Stimulated activated naive B cell treated with anti-CD40 and anti-IgM and Interleukin-4, amounts not matched to agents 10 μg/mL and 1 μg/mL and 100 μg/mL, for 72 hours (primary cell): Measurements from ENCODE around the gene ACACA.

ENCODE experiments used
- ATAC-seq, 2 donors: fragments of 150-1000 bp; cut with Tn5 transposase; replicated peaks; 2 replicates each; pipeline ENCODE4 v1.10.0; 2021; ENCODE audit warnings: moderate library complexity in 1 of 2
- DNase-seq: peaks from one replicate; pipeline ENCODE4 v3.0.0; 2021
- H3K27ac Mint-ChIP-seq: one replicate; pipeline ENCODE4 v1.8.0; 2022; ENCODE audit warnings: mild to moderate bottlenecking, mixed read lengths
- H3K27me3 Mint-ChIP-seq, 2 donors: one replicate each; pipeline ENCODE4 v1.8.0; 2022; ENCODE audit warnings: mixed read lengths in 2 of 2
- H3K36me3 Mint-ChIP-seq, 2 donors: one replicate each; pipeline ENCODE4 v1.8.0; 2022; ENCODE audit warnings: mixed read lengths in 2 of 2, mild to moderate bottlenecking in 1 of 2
- H3K4me1 Mint-ChIP-seq, 2 donors: one replicate each; pipeline ENCODE4 v1.8.0; 2022; ENCODE audit warnings: mixed read lengths in 2 of 2, mild to moderate bottlenecking in 1 of 2
- H3K4me3 Mint-ChIP-seq, 2 donors: one replicate each; pipeline ENCODE4 v1.8.0; 2022; ENCODE audit warnings: mild to moderate bottlenecking in 2 of 2, mixed read lengths in 2 of 2, moderate library complexity in 1 of 2
- H3K9me3 Mint-ChIP-seq, 2 donors: one replicate each; pipeline ENCODE4 v1.8.0; 2022; ENCODE audit warnings: mixed read lengths in 2 of 2, mild to moderate bottlenecking in 1 of 2

ACACA gene

DNA sequence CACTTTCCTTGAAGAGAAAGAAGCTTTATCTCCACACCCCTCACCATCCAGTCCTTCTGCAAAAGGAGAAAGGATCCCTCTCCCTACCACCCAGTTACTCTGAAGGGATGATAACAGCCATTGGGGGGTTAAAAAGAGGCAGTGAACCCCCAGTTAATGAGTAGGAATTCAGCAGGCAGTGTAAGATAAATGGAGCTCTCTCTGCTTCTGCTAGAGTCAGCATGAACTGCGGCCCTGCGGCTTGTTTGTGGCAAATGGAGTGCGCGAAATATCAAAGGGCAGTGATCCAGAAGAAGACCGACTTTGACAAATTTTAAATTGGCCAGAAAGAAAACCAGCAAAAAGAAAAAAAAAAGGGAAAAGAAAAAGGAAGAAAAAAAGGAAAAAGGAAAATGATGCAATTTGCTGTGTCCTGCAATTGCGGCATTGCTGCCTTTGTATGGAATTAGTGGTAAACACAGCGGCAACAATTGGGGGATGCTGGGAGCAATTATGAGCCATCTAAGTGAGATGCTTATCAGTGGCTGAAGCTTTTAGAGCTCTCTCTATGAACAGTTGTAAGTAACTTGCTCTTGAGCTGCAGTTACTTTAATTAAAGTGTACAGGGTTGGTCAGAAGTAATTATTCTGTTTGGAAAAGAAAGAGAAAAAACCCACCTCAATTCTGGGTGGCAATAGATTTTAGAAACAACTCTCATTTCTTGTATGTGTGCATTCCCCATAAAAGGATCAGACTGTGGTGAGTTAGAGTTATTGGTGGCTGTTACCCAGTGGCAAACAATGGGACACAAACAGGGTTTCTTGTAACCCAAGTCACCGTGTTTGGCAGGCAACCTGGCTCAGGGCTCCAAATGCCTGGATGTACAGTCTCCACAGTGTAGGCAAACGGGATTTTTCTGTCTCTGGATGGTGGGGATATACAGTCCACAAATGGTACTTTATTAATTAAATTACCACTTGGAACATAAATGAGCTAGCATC is 296.6 kb downstream of the ACACA start:
- H3K27me3 Mint-ChIP-seq, result no peaks in the 10 kb centered on the region
- H3K4me3 Mint-ChIP-seq, result no peak overlapping the region
- DNase-seq, result no peak
- H3K4me1 Mint-ChIP-seq, result no peaks in the 10 kb centered on the region
- H3K9me3 Mint-ChIP-seq, result no peaks in the 10 kb centered on the region
- no peak overlapping the region for H3K27ac Mint-ChIP-seq
- peaks cover 33 to 62% of the 10 kb centered on the region in 2 donors for H3K36me3 Mint-ChIP-seq
- ATAC-seq, result no peak

- no peaks in the 10 kb centered on the region for H3K4me1 Mint-ChIP-seq
- peaks cover 30 to 63% of the 10 kb centered on the region in 2 donors for H3K36me3 Mint-ChIP-seq
- H3K27me3 Mint-ChIP-seq, result no peaks in the 10 kb centered on the region
- ATAC-seq (no peak), DNase-seq (no peak)
- H3K9me3 Mint-ChIP-seq, result no peaks in the 10 kb centered on the region
- no peak overlapping the region for H3K27ac Mint-ChIP-seq
- no peak overlapping the region for H3K4me3 Mint-ChIP-seq
These were observed 297.5 kb downstream of the ACACA start for GRCh38 chr17:37109106-37109505.

DNA sequence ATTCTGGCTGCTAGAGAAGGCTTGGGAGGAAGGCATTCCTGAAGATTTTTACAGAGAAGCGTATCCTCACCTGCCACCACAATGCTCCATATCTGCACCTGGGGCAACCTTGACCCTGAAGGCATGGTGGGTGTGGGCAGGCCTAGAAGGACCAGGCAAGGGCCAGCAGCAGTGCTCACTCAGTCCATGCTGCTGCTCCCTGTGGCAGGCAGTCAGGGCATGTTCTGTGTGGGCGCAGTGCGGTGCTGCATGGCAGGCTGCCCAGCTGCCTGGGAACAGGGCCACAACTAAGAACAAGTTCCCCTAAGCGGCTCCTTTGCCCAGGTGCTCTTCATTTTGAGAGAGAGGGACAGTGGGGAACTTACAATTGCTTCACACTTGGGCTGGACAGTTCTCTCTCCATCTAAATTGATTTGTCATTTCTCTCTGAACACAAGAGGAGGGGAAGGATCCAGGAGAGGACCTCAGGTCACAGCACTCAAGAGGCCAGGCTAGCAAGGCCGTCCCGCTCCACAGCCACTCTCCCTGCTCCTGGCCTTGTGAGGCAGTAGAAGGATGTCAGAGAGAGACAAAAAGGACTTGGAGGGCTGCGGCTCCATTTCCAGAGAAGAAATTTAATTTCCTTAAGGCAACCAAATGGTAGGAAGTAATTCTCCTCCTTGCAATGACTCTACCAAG is 299.1 kb downstream of the ACACA start:
- DNase-seq (no peak), ATAC-seq (no peak)
- no peaks in the 10 kb centered on the region for H3K9me3 Mint-ChIP-seq
- H3K36me3 Mint-ChIP-seq, result peaks cover 27 to 57% of the 10 kb centered on the region in 2 donors
- H3K27ac Mint-ChIP-seq, result no peak overlapping the region
- no peak overlapping the region for H3K4me3 Mint-ChIP-seq
- H3K4me1 Mint-ChIP-seq, result no peaks in the 10 kb centered on the region
- no peaks in the 10 kb centered on the region for H3K27me3 Mint-ChIP-seq

DNA sequence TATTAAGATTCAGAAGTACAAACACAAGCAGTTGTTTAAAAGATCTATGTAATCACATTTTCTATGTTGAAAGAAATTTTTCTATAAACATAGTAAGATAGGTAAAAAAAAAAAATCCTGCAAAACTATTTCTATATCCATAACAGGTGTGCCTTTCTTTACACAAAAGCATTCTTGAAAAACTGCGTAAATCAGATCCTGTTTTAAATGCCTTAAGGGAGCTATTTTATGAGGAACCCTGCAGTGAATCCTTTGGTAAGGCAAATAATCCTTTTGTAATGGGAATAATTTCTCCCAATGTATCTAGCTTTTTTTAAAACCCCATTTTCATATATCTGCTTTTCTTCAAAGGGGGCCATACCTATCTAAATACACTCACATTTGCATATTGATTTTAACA is 300.6 kb downstream of the ACACA start:
- ATAC-seq, result no peak
- Mint-ChIP-seq H3K9me3 (no peaks in the 10 kb centered on the region), H3K4me1 (no peaks in the 10 kb centered on the region), H3K27ac (no peak overlapping the region), H3K36me3 (peaks cover 21 to 48% of the 10 kb centered on the region in 2 donors), H3K4me3 (no peak overlapping the region), H3K27me3 (no peaks in the 10 kb centered on the region)
- DNase-seq, result no peak

DNA sequence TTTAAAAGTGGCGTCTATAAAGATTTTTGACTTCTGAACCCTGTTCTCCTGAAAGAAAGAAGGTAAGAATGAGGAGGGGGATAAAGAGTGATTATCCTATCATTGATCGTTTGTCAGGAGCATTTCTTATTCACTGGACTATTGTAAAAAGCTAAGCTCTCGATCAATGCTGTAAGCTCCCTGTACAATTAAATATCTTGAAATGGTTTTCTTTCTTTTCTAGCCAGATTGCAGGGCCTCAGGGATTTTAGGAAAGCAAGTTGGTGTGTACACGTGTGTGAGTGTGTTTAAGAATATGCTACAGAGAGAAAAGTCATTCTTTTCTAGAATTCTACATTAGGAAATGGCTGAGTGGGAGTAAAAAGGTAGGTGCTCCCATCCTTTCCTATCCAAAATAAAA is 303.4 kb downstream of the ACACA start:
- Mint-ChIP-seq H3K36me3 (peaks cover 22 to 52% of the 10 kb centered on the region in 2 donors), H3K27ac (no peak overlapping the region), H3K4me3 (no peak overlapping the region), H3K9me3 (no peaks in the 10 kb centered on the region), H3K27me3 (no peaks in the 10 kb centered on the region), H3K4me1 (no peaks in the 10 kb centered on the region)
- DNase-seq, result no peak
- ATAC-seq, result no peak

- Mint-ChIP-seq H3K36me3 (peaks cover 35 to 60% of the 10 kb centered on the region in 2 donors), H3K27ac (no peak overlapping the region), H3K9me3 (no peaks in the 10 kb centered on the region), H3K4me3 (no peak overlapping the region), H3K4me1 (no peaks in the 10 kb centered on the region), H3K27me3 (no peaks in the 10 kb centered on the region)
- no peak for ATAC-seq
- DNase-seq, result no peak
These were observed 305.3 kb downstream of the ACACA start for GRCh38 chr17:37101306-37101705.

- no peak for ATAC-seq
- Mint-ChIP-seq H3K9me3 (no peaks in the 10 kb centered on the region), H3K36me3 (peaks cover 40 to 67% of the 10 kb centered on the region in 2 donors), H3K27me3 (no peaks in the 10 kb centered on the region), H3K4me1 (no peaks in the 10 kb centered on the region), H3K4me3 (no peak overlapping the region), H3K27ac (no peak overlapping the region)
- DNase-seq, result no peak
These were observed 306.4 kb downstream of the ACACA start for GRCh38 chr17:37100231-37100630.

DNA sequence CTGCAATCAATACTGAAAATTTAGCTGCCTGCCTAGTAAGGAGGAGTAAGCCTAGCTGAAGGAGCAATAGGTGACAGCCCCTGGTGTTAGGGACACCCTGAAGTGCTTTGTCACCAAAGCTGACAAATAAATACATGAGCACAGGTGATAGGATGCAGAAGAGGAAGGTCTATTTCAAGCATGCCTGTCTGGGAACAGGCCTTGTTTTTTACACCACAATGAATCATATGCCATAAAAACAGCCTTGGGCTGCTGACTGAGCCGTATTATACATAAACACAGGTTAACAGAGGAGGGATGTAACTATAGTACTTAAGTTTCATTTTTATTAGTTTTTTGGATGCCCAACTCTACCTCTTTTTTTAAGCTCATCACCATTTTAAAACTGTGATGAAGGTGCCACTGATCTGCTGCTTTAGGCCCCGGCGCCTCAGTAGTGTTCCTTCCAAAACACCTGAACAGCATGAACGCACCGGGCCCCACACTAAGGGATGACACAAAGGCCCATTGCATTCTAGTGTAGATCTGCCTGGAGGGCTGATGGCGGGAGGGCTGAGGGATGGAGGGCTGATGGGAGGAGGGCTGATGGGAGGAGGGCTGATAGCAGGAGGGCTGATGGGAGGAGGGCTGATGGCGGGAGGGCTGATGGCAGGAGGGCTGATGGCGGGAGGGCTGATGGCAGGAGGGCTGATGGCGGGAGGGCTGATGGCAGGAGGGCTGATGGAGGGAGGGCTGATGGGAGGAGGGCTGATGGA is 307.5 kb downstream of the ACACA start:
- Mint-ChIP-seq H3K4me1 (no peaks in the 10 kb centered on the region), H3K4me3 (no peak overlapping the region), H3K36me3 (peaks cover 42 to 70% of the 10 kb centered on the region in 2 donors), H3K27ac (no peak overlapping the region), H3K27me3 (no peaks in the 10 kb centered on the region), H3K9me3 (no peaks in the 10 kb centered on the region)
- no peak for DNase-seq
- no peak for ATAC-seq

DNA sequence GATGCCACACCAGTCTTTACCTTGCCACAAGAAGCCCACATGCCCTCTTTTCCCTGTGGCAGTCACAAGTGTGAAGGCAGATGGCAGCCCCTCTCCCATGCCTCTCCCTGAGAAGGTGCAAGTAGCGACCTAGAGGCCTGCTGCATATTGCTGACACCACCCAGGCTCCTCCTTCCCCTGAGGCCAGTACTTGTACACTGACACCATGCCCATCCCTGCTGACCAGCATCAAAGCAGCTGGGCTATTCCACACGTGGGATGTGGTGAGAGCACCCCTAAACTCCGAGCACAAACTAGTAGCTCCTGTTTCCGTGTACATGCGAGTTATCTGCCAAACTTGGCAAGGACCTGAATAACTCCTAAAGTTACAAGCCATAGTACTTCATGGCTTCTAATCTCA is 308.5 kb downstream of the ACACA start:
- DNase-seq (no peak), ATAC-seq (no peak)
- H3K27me3 Mint-ChIP-seq, result no peaks in the 10 kb centered on the region
- H3K9me3 Mint-ChIP-seq, result no peaks in the 10 kb centered on the region
- H3K4me1 Mint-ChIP-seq, result no peaks in the 10 kb centered on the region
- H3K4me3 Mint-ChIP-seq, result no peak overlapping the region
- peaks cover 41 to 76% of the 10 kb centered on the region in 2 donors for H3K36me3 Mint-ChIP-seq
- no peak overlapping the region for H3K27ac Mint-ChIP-seq

DNA sequence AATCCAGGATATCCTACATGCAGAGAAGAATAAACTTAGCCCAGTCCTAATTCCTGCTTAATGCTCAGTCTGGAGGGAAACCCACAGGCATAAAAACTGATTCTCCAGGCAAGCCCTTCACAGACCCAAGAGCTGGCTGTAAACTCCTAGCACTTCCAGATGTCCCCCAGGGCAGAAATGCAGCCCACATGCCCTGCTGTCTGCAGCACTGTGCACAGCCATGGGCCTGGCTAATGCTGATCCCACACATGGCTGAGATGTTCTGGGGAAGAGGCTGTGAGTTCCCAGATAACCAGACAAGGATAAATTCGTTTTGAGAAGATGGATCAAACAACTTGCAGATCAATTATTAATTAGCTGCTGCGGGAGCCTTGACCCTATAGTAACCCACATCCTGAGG is 309.5 kb downstream of the ACACA start:
- Mint-ChIP-seq H3K4me3 (no peak overlapping the region), H3K36me3 (peaks cover 45 to 83% of the 10 kb centered on the region in 2 donors), H3K9me3 (no peaks in the 10 kb centered on the region), H3K27me3 (no peaks in the 10 kb centered on the region), H3K27ac (no peak overlapping the region), H3K4me1 (no peaks in the 10 kb centered on the region)
- ATAC-seq (no peak), DNase-seq (no peak)

DNA sequence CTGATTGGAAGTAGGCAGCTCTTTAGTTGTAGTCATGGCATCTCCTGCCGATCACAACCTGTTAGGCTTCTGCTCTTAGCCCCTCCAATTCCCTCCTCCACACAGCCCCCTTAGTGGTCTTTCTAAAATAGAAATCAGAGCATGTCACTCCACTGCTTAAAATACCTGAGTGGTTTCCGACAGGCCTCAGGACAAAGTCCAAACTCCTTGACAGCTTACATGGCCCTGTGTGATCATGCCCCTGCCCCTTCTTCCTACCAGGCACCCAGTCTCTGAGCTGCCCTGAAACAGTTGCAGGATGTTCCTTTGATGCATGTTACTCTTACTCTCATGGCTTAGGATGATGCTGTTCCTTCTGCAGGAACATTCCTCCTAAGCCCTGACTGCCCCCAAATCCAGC is 310.6 kb downstream of the ACACA start:
- H3K27me3 Mint-ChIP-seq, result no peaks in the 10 kb centered on the region
- H3K27ac Mint-ChIP-seq, result no peak overlapping the region
- peaks cover 44 to 80% of the 10 kb centered on the region in 2 donors for H3K36me3 Mint-ChIP-seq
- ATAC-seq (no peak), DNase-seq (no peak)
- no peaks in the 10 kb centered on the region for H3K4me1 Mint-ChIP-seq
- no peak overlapping the region for H3K4me3 Mint-ChIP-seq
- H3K9me3 Mint-ChIP-seq, result no peaks in the 10 kb centered on the region

DNA sequence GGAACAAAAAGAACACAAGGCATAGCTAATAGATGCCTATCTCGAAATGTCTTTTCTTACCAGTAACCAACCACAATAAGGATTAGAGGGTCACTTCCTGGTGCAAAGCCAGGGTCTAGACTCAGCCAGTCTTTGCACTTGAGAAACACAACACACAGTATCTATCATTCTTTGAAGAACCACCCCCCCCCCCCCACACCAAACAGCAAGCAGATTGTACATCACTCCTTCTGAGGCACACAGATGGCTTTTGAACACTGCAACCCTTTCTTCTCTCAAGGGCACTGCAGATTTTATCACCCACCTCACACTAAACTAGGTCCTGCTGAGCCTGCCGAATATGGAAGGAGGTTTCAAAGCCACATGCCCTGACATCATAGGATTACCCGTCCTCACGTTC is 312.2 kb downstream of the ACACA start:
- Mint-ChIP-seq H3K4me1 (peaks cover 9% of the 10 kb centered on the region in 2 donors), H3K27ac (no peak overlapping the region), H3K36me3 (peaks cover 45 to 84% of the 10 kb centered on the region in 2 donors), H3K9me3 (no peaks in the 10 kb centered on the region), H3K27me3 (no peaks in the 10 kb centered on the region), H3K4me3 (no peak overlapping the region)
- ATAC-seq, result no peak
- DNase-seq, result no peak

GRCh38 chr17:37092701-37093100 is 313.9 kb downstream of the ACACA start:
- DNase-seq (no peak), ATAC-seq (no peak)
- Mint-ChIP-seq H3K4me1 (peaks cover 9 to 11% of the 10 kb centered on the region in 2 donors), H3K27me3 (no peaks in the 10 kb centered on the region), H3K36me3 (peaks cover 49 to 83% of the 10 kb centered on the region in 2 donors), H3K9me3 (no peaks in the 10 kb centered on the region), H3K27ac (peak overlapping the region; percentile 42), H3K4me3 (no peak overlapping the region)

DNA sequence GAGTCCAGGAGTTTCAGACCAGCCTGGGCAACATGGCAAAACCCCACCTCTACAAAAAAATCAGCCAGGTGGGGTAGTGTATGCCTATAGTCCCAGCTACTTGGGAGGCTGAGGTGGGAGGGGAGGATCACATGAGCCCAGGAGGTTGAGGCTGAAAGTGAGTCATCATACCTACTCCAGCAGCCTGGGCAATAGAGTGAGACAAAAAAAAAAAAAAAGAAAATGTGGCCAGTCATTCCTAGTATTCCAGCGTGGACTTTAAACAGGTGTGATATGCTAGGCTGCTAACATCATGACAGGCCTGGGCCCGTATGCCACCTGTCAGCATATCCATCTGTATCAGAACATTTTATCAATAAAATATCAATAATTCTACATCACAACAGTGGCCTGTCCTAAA is 314.6 kb downstream of the ACACA start:
- Mint-ChIP-seq H3K4me1 (peaks cover 9 to 11% of the 10 kb centered on the region in 2 donors), H3K36me3 (peaks cover 51 to 84% of the 10 kb centered on the region in 2 donors), H3K4me3 (no peak overlapping the region), H3K27ac (no peak overlapping the region), H3K27me3 (no peaks in the 10 kb centered on the region), H3K9me3 (no peaks in the 10 kb centered on the region)
- DNase-seq, result no peak
- ATAC-seq, result no peak
